HG02763 (cell line): ENCODE data around the gene FSTL4.
"Not testable (repeated sequence)": the region's sequence is repeated elsewhere in the genome, so short reads cannot be mapped to it uniquely, and the experiment has no call there.

ENCODE experiments used
- ATAC-seq: cut with Tn5 transposase; IDR thresholded peaks from one replicate; pipeline ENCODE4 v1.9.1; 2021; ENCODE audit warnings: mild to moderate bottlenecking, moderate library complexity; ENCODE audit not compliant: unreplicated experiment

The FSTL4 gene

GRCh38 chr5:133559960-133560359, 52.4 kb downstream of the FSTL4 start:
- no peak for ATAC-seq

DNA sequence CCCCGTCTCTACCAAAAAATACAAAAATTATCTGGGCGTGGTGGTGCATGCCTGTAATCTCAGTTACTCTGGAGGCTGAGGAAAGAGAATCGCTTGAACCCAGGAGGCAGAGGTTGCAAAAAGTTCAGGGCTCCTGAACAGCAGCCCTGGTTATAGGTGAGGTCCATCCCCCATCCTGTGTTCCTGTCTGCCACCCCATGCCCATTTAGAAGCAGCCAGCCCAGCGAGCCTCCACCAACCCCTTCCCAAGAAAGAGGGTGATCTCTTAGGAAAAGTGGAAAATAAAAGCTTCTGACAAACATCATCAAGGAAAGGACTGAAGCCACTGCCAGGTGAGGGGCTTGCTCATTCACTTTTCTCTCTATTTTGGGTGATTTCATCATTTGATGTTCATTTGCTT, 55.8 kb downstream of the FSTL4 start:
- ATAC-seq = no peak

DNA sequence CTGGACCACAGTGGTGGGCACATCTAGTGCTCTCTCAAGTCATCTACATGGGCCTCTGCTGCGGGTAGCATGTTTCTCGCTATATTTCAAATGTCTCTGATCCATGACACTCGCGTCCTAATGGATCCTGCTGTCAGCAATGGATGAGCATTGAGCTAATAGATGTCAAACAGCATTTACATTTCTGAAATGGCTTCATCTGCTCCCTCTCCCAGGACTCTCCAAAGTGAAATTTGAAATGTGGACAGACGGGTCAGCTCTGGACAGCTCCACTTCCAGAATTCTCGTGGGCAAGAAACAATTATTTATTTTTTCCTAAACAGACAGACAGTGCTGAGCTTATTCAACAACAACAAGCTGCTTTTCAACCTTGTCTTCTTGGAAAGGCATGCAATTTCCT, 58.1 kb downstream of the FSTL4 start:
- no peak for ATAC-seq

GRCh38 chr5:133552925-133553525, 59.3 kb downstream of the FSTL4 start:
- ATAC-seq = no peak

DNA sequence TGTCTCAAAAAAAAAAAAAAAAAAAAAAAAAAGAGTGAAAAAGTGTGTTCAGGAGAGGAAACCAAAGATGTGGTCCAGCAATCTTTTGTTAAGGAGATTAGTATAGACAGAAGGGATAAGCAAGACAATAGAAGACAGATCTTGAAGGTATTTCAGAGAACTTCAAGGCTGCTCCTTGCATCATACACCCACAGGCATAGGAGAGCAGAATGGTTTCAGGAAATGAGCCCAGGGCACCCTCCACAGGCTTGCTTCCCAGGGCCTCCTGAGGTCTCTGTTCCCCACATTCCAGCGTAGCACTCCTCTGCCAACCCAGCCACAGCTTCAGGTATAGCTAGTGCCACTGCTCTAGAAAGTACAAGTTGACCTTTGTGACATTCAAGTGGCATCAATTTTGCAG, 65.8 kb downstream of the FSTL4 start:
- no peak for ATAC-seq

DNA sequence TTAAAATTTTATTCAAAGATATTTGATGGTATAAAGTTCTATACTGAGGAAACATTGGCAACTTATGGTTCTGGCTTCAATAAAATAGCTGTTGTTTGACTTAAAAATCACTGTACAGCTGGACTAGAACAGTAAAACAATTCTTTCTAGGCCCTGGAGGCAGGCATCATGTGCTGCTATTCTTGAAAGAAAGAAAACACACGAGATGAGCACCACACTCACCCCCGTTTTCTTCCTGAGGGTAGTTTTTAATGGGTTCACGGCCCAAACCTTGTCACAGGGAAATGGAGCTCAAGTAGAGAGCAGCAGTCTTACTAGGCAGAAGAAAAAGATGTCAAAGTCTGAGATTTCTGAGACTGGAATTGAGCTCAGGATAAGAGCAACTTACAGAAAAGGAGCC, 68.0 kb downstream of the FSTL4 start:
- ATAC-seq = no peak

- no peak for ATAC-seq
These were observed 72.5 kb downstream of the FSTL4 start for GRCh38 chr5:133539818-133540217.

- ATAC-seq = no peak
These were observed 73.6 kb downstream of the FSTL4 start for GRCh38 chr5:133538718-133539117.

- not testable (repeated sequence) for ATAC-seq
These were observed 77.0 kb downstream of the FSTL4 start for GRCh38 chr5:133535241-133535929.

GRCh38 chr5:133534566-133534965, 77.8 kb downstream of the FSTL4 start:
- no peak for ATAC-seq

GRCh38 chr5:133533541-133533940, 78.8 kb downstream of the FSTL4 start:
- no peak for ATAC-seq

- ATAC-seq = no peak
These were observed 80.7 kb downstream of the FSTL4 start for GRCh38 chr5:133531594-133531993.

DNA sequence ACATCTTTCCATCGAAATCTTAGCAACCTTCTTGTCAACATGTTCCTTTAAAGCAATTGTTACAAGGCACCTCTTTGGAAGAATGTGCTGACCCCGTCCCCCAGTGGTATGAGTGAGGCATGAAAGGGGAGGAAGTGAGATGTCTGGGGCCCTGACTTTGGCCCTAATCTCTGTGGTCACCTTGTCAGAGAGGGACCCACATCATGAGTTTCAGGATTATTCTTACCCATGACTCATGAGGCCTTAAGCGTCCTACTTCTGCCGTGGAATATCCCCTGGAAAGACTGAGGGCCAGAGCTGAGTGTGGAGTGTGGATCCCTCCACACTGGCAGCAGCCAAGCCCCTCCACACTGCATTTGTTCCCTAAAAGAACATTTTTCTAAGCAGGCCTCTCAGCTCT, 81.2 kb downstream of the FSTL4 start:
- ATAC-seq = no peak

- no peak for ATAC-seq
These were observed 82.1 kb downstream of the FSTL4 start for GRCh38 chr5:133530270-133530669.

DNA sequence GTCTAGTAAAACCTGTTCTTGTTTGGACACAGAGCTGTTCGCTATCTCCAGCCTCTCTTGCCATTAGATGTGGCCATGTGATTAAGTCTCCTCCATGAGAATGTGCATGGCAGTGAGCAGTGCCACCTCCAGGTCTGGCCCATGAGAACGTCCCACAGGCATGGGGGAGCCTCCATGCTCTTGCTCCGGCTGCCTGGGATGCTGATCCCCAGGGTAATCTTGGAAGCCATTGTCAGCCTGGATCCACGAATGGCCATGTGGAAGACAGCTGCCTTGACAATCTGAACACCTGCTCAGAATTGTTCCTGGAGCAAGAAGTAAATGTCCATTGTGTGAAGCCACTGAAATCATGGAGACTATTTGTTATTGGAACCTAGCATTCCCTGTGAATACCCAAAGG, 83.5 kb downstream of the FSTL4 start:
- no peak for ATAC-seq

- no peak for ATAC-seq
These were observed 85.0 kb downstream of the FSTL4 start for GRCh38 chr5:133527311-133527710.

GRCh38 chr5:133526368-133526767, 86.0 kb downstream of the FSTL4 start:
- no peak for ATAC-seq

DNA sequence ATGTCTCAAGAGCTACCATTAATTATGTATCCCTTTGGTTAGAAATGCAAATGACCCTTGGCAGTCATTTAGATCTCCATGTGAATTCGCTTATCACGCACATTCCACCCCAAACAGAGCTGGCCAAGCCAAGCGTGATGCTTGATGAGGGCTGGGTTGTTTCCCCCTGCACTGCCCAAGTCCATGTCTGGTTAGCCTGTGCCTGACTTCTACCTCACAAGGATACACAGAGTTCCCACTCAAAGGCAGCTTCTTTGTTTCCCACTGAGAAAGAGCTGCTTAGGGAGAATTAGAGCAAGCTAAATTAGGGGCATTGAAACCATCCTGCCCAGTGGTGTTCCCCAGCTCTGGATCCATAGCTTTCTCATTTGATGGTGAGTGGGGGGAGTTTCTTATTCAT, 87.2 kb downstream of the FSTL4 start:
- ATAC-seq = no peak

DNA sequence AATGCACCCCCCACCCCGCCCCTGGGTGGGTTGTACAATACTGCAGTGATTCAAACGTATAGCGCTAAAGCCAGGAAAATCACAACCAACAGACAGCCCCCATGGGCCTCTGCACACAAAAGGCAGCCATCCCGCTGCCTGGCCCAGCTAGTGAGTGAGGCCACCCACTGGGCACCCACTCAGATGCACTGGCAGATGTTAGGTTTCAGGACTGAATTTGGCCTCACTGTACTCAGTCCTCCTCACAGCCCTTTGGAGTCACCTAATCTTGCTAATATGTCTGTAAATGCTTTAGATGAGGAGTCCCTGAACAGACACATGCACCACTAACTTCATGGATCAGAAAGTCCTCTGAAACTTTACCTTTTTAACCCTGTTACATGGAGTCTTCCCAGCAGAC, 87.7 kb downstream of the FSTL4 start:
- no peak for ATAC-seq

DNA sequence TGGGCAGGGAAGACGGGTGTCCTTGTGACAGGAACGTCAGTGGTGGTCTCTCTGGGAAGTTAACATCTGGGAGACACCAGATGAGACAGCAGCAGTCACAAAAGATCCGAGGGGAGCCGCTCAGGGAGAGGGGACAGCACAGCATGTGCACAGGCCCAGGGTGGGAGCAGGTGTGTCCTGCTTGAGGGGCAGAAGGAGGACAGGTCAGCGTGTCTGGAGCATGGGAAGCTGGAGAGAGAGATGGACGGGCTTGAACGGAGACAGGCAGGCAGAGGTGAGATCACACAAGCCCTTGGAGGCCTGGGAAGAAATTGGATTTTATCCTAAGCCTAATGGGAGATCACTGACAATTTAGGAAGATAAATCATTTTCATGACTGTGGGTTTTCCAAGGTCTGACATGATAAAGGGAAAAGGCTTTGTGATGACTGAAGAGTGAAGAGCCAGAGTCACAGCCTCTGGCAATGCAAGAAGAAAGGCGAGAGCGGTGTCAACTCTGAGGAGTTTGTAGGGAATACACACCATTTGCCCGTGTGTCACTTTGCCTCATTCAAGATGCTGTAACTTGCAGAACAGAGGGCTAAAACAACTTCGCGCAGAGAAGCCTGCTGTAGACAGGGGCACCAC, 88.3 kb downstream of the FSTL4 start:
- ATAC-seq = no peak

- ATAC-seq = no peak
These were observed 89.2 kb downstream of the FSTL4 start for GRCh38 chr5:133523013-133523658.

DNA sequence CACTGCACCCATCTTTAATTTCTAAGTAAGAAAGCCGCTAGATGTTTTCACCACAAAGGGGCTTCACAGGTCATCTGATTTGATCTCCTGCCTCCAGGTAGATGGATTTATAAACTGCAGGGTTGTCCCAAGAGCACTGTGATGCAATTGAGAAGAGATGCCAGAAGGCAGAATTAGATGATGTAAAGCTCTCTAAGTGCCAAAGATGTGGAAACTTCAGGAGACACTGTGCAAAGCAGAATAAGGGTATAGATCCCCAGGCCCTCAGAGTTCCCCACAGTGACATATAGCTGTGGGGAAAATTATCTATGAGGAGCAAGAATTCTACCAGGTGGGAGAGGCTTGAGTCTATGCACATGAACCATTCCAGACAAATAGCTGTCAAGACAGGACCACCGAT, 90.5 kb downstream of the FSTL4 start:
- no peak for ATAC-seq
